Natural killer cell (primary cell): Measurements from ENCODE around the gene HPD. TPM values are rescaled to one million over a fixed set of nuclear protein-coding genes. Genes with fewer than 3 reads are reported as not detected.

Experiments used
- ATAC-seq, 3 donors: fragments of 150-1000 bp in 2 of 3; fragments of 200-7000 bp in 1 of 3; cut with Tn5 transposase; 1 replicate in 1 of 3; 2 replicates in 2 of 3; pipeline ENCODE4 v1.10.0; 2021; ENCODE audit warnings: mild to moderate bottlenecking in 2 of 3, moderate library complexity in 2 of 3
- DNase-seq, 2 donors: peaks; one replicate each; pipeline versions ENCODE4 v3.0.0 to v3.0.0-alpha.2; 2013 to 2021; ENCODE audit warnings: mixed read lengths in 1 of 2
- H3K27ac ChIP-seq: one replicate; pipeline ENCODE4 v1.5.1; 2013; ENCODE audit warnings: mild to moderate bottlenecking, low read length
- H3K27me3 ChIP-seq: one replicate; pipeline ENCODE4 v1.6.1; 2013; ENCODE audit warnings: low read length; ENCODE audit not compliant: control insufficient read depth, insufficient read depth
- H3K36me3 ChIP-seq: one replicate; pipeline ENCODE4 v1.6.1; 2013; ENCODE audit warnings: low read length; ENCODE audit not compliant: control insufficient read depth, insufficient read depth
- H3K4me1 ChIP-seq: one replicate; pipeline ENCODE4 v1.6.1; 2013; ENCODE audit warnings: low read length; ENCODE audit not compliant: control insufficient read depth, insufficient read depth
- H3K4me3 ChIP-seq: one replicate; pipeline ENCODE4 v1.5.1; 2013; ENCODE audit warnings: low read length
- H3K9me3 ChIP-seq: one replicate; pipeline ENCODE4 v1.6.1; 2013; ENCODE audit warnings: low read length; ENCODE audit not compliant: control insufficient read depth, insufficient read depth
- H3K27ac Mint-ChIP-seq, 2 donors: one replicate each; pipeline ENCODE4 v1.8.0; 2022; ENCODE audit warnings: mild to moderate bottlenecking in 2 of 2, mixed read lengths in 2 of 2, moderate library complexity in 1 of 2
- H3K27me3 Mint-ChIP-seq, 2 donors: one replicate each; pipeline ENCODE4 v1.8.0; 2022; ENCODE audit warnings: low read depth in 2 of 2, mixed read lengths in 2 of 2
- H3K36me3 Mint-ChIP-seq: one replicate; pipeline ENCODE4 v1.8.0; 2022; ENCODE audit warnings: mixed read lengths
- H3K4me1 Mint-ChIP-seq, 2 donors: one replicate each; pipeline ENCODE4 v1.8.0; 2022; ENCODE audit warnings: mixed read lengths in 2 of 2
- H3K4me3 Mint-ChIP-seq: one replicate; pipeline ENCODE4 v1.8.0; 2022; ENCODE audit warnings: mild to moderate bottlenecking, moderate library complexity, mixed read lengths
- H3K9me3 Mint-ChIP-seq, 2 donors: one replicate each; pipeline ENCODE4 v1.8.0; 2022; ENCODE audit warnings: mixed read lengths in 2 of 2
- CTCF ChIP-seq: fragments of 200-600 bp; IDR thresholded peaks from one replicate; pipeline ENCODE4 v1.8.0; 2022; ENCODE audit warnings: antibody characterized with exemption
- WGBS: methylation state at CpG from one replicate; pipeline ENCODE4 v1.1.7; 2013; ENCODE audit warnings: missing lambda C conversion rate; ENCODE audit not compliant: insufficient coverage; 5-methylcytosine and 5-hydroxymethylcytosine counted together
- intact Hi-C: fragments of 100-400 bp; cut with micrococcal nuclease; formaldehyde crosslinking; loops from one replicate; pipeline ENCODE4 v1.14.2; 2022
- total RNA-seq, 4 donors: library from RNA; stranded (reverse); fragments of 120-200 nt in 1 of 4; gene quantifications; one replicate each; pipeline versions ENCODE4 v1.2.3 to v1.2.4, GENCODE V29; 2013 to 2022

Gene HPD
- total RNA-seq, 3 donors from 2014 or later (not counting 1 experiment from before 2014, with no cell fraction given) = not detected

GRCh38 chr12:121828306-121828705 is 30.4 kb downstream of the HPD start:
- no peak overlapping the region for H3K27ac ChIP-seq
- intact Hi-C loops = no loop called here
- ATAC-seq (no peak), DNase-seq (no peak)
- H3K36me3 ChIP-seq = peaks cover 61% of the 10 kb centered on the region
- peaks cover 8% of the 10 kb centered on the region for H3K36me3 Mint-ChIP-seq
- no peak overlapping the region for H3K4me3 Mint-ChIP-seq
- H3K27ac Mint-ChIP-seq = peak overlapping the region; percentile 53 to 60
- 96% methylated on average over 8 of the region's 8 CpGs for WGBS
- no peak overlapping the region for H3K4me3 ChIP-seq
- no peaks in the 10 kb centered on the region for H3K9me3 Mint-ChIP-seq
- H3K4me1 ChIP-seq = no peaks in the 10 kb centered on the region
- TF ChIP-seq CTCF = no peak
- H3K4me1 Mint-ChIP-seq = peaks cover 13 to 28% of the 10 kb centered on the region in 2 donors
- H3K27me3 ChIP-seq = no peaks in the 10 kb centered on the region
- no peaks in the 10 kb centered on the region for H3K27me3 Mint-ChIP-seq
- no peaks in the 10 kb centered on the region for H3K9me3 ChIP-seq

- peaks cover 64% of the 10 kb centered on the region for H3K36me3 ChIP-seq
- H3K36me3 Mint-ChIP-seq = peaks cover 8% of the 10 kb centered on the region
- 97% methylated on average over 48 of the region's 48 CpGs for WGBS
- DNase-seq = no peak
- peaks cover 13 to 28% of the 10 kb centered on the region in 2 donors for H3K4me1 Mint-ChIP-seq
- ATAC-seq = no peak
- no peak overlapping the region for H3K4me3 Mint-ChIP-seq
- no peaks in the 10 kb centered on the region for H3K9me3 ChIP-seq
- H3K27me3 ChIP-seq = no peaks in the 10 kb centered on the region
- no peaks in the 10 kb centered on the region for H3K27me3 Mint-ChIP-seq
- H3K27ac Mint-ChIP-seq = peak overlapping the region in 1 of 2 donors; percentile 77
- no peaks in the 10 kb centered on the region for H3K9me3 Mint-ChIP-seq
- H3K27ac ChIP-seq = no peak overlapping the region
- intact Hi-C loops = no loop called here
- no peak for TF ChIP-seq CTCF
- no peaks in the 10 kb centered on the region for H3K4me1 ChIP-seq
- no peak overlapping the region for H3K4me3 ChIP-seq
Measured at GRCh38 chr12:121827351-121828099, 31.1 kb downstream of the HPD start.

- Histone ChIP-seq H3K4me1 (no peaks in the 10 kb centered on the region), H3K27ac (no peak overlapping the region), H3K27me3 (no peaks in the 10 kb centered on the region), H3K9me3 (no peaks in the 10 kb centered on the region), H3K36me3 (peaks cover 71% of the 10 kb centered on the region), H3K4me3 (no peak overlapping the region)
- H3K27me3 Mint-ChIP-seq = no peaks in the 10 kb centered on the region
- peak overlapping the region; percentile 58 to 77 for H3K27ac Mint-ChIP-seq
- peaks cover 8 to 28% of the 10 kb centered on the region in 2 donors for H3K4me1 Mint-ChIP-seq
- H3K4me3 Mint-ChIP-seq = no peak overlapping the region
- DNase-seq (no peak), ATAC-seq (no peak)
- H3K36me3 Mint-ChIP-seq = peaks cover 3% of the 10 kb centered on the region
- intact Hi-C loops = no loop called here
- TF ChIP-seq CTCF = no peak
- WGBS = 92% methylated on average over 18 of the region's 18 CpGs
- H3K9me3 Mint-ChIP-seq = no peaks in the 10 kb centered on the region
Measured at GRCh38 chr12:121826318-121827150, 32.1 kb downstream of the HPD start.
